KMS-11 (cell line): Measurements from ENCODE around the gene THSD8.

Experiments used
- H2AFZ ChIP-seq: fragments of 200-600 bp; sonication (generic); 2 replicates; pipeline ENCODE4 v1.6.1; 2016; ENCODE audit warnings: antibody characterized with exemption, mixed run types, low read depth
- H3K27ac ChIP-seq: fragments of 200-600 bp; sonication (generic); 2 replicates; pipeline ENCODE4 v1.6.1; 2016; ENCODE audit warnings: mild to moderate bottlenecking, mixed run types
- H3K27me3 ChIP-seq: fragments of 200-600 bp; sonication (generic); 2 replicates; pipeline ENCODE4 v1.6.1; 2017; ENCODE audit warnings: mild to moderate bottlenecking, low read depth, mixed run types, moderate library complexity; ENCODE audit not compliant: insufficient read depth
- H3K36me3 ChIP-seq: fragments of 200-600 bp; sonication (generic); 2 replicates; pipeline ENCODE4 v1.6.1; 2017; ENCODE audit warnings: mild to moderate bottlenecking, mixed run types; ENCODE audit not compliant: insufficient read depth
- H3K4me1 ChIP-seq: fragments of 200-600 bp; sonication (generic); 2 replicates; pipeline ENCODE4 v1.6.1; 2016; ENCODE audit warnings: mild to moderate bottlenecking, low read depth, mixed run types; ENCODE audit not compliant: poor library complexity, severe bottlenecking
- H3K4me2 ChIP-seq: fragments of 200-600 bp; sonication (generic); 2 replicates; pipeline ENCODE4 v1.7.0; 2016; ENCODE audit warnings: mild to moderate bottlenecking, mixed run types
- H3K4me3 ChIP-seq: fragments of 200-600 bp; sonication (generic); IDR thresholded peaks from 2 replicates; pipeline ENCODE4 v1.6.1; 2017; ENCODE audit warnings: low read depth, low read length, mixed read lengths; ENCODE audit not compliant: insufficient read depth
- H3K79me2 ChIP-seq: fragments of 200-600 bp; sonication (generic); 2 replicates; pipeline ENCODE4 v1.6.1; 2016; ENCODE audit warnings: low read depth, mixed run types; ENCODE audit not compliant: insufficient read depth
- H3K9ac ChIP-seq: fragments of 200-600 bp; sonication (generic); 2 replicates; pipeline ENCODE4 v1.6.1; 2016; ENCODE audit warnings: mild to moderate bottlenecking, mixed run types
- H4K20me1 ChIP-seq: fragments of 200-600 bp; sonication (generic); 2 replicates; pipeline ENCODE4 v1.6.1; 2016; ENCODE audit warnings: mild to moderate bottlenecking, mixed run types; ENCODE audit not compliant: insufficient read depth
- TF ChIP-seq, protein P1 (sequence below): fragments of 200-600 bp; sonication (generic); conservative IDR thresholded peaks from 2 replicates; pipeline ENCODE4 v1.6.1; 2017; ENCODE audit warnings: low read depth, mild to moderate bottlenecking, antibody characterized with exemption, low read length, moderate library complexity, mixed read lengths

Gene THSD8

DNA sequence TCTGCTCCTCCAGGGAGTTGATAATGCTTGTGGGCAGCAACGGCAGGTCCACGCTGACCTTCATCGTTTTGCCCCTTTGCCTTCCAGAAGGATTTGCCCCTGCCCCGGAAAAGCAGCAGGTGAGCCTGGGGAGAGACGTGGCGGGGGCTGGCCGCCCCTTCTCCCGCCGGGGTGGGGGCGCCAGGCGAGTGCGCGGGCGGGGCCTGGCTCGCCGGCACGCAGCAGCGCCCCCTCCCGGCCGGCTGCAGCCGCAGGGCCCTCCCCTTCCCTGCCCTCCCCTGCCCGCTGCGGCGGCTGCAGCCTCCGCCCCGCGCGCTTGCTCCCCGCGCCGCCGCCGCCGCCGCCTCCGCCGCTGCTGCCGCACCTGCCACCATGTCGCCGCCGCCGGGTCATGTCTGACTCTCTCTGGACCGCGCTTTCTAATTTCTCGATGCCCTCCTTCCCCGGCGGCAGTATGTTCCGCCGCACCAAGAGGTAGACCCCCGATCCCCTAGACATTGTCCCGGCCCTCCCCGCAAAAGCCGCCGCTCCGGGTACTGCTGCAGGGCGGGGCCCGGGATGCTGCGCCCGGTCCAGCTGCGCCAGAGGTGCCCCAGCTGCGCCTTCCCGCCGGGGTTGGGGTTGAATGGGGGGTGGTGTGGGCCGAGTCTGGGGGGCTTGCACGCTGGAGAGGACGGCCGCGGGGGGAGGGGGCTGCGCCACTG, 36.5 kb downstream of the THSD8 start, which contains the start of gene MAST1:
Gene MAST1 (plus strand): TSS at position 334 of the 704 bp plus-strand sequence. CDS start 58 bp downstream, at position 392.
- Histone ChIP-seq H3K4me2 (peak within 1 kb of the TSS; percentile 89), H4K20me1 (no peaks in the 10 kb centered on the region), H3K79me2 (no peaks in the 10 kb centered on the region), H3K27me3 (peaks cover 40% of the 10 kb centered on the region), H3K27ac (no peak within 1 kb of the TSS), H3K36me3 (no peaks in the 10 kb centered on the region), H3K4me3 (no peak within 1 kb of the TSS), H3K9ac (peak within 1 kb of the TSS; percentile 61), H2AFZ (peak within 1 kb of the TSS; percentile 76), H3K4me1 (peaks cover 6% of the 10 kb centered on the region)
- TF ChIP-seq, protein P1, sequence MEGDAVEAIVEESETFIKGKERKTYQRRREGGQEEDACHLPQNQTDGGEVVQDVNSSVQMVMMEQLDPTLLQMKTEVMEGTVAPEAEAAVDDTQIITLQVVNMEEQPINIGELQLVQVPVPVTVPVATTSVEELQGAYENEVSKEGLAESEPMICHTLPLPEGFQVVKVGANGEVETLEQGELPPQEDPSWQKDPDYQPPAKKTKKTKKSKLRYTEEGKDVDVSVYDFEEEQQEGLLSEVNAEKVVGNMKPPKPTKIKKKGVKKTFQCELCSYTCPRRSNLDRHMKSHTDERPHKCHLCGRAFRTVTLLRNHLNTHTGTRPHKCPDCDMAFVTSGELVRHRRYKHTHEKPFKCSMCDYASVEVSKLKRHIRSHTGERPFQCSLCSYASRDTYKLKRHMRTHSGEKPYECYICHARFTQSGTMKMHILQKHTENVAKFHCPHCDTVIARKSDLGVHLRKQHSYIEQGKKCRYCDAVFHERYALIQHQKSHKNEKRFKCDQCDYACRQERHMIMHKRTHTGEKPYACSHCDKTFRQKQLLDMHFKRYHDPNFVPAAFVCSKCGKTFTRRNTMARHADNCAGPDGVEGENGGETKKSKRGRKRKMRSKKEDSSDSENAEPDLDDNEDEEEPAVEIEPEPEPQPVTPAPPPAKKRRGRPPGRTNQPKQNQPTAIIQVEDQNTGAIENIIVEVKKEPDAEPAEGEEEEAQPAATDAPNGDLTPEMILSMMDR: peak; percentile 46

DNA sequence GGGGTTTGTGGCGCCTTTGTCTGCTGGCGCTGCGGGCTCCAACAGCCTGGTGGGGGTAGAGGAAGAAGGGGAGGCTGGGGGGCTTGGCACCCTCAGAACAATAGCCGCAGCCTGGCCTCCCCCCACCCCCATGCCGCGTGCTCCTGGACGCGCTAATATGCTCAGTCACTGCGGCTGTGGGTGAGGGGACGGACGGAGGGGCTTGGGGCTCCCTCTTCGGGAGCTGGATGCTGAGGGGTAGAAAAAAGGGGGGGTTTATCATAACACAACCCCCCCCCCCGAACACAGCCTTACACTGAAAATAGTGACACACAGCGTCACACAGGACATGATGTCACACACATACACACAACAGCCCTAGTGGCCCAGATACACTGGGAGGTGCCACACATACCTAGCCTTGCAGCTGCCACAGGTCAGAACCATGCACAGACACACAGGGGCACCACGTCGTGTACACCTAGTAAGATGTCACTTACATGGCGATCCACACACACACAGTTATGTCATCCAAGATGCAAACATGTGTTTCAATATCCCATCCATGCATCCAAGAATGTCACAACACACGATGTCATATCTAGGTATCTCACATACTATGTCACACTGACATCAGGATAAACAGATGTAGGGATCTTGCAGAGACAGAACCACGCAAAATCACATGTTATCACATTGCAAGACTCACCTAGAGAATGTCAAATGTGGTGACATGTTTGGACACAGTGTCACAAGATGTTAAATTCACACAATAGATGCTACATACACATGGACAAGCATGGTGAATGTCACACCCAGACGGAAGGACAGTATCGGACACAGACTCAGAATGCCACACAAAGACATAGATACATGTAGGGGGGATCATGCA, 37.3 kb downstream of the THSD8 start:
- H3K4me1 ChIP-seq: peaks cover 5% of the 10 kb centered on the region
- peak overlapping the region; percentile 76 for H2AFZ ChIP-seq
- TF ChIP-seq, protein P1: no peak
- no peaks in the 10 kb centered on the region for H3K36me3 ChIP-seq
- peaks cover 36% of the 10 kb centered on the region for H3K27me3 ChIP-seq
- peak overlapping the region; percentile 61 for H3K9ac ChIP-seq
- no peak overlapping the region for H3K4me3 ChIP-seq
- no peak overlapping the region for H3K27ac ChIP-seq
- H3K79me2 ChIP-seq: no peaks in the 10 kb centered on the region
- peak overlapping the region; percentile 89 for H3K4me2 ChIP-seq
- H4K20me1 ChIP-seq: no peaks in the 10 kb centered on the region

DNA sequence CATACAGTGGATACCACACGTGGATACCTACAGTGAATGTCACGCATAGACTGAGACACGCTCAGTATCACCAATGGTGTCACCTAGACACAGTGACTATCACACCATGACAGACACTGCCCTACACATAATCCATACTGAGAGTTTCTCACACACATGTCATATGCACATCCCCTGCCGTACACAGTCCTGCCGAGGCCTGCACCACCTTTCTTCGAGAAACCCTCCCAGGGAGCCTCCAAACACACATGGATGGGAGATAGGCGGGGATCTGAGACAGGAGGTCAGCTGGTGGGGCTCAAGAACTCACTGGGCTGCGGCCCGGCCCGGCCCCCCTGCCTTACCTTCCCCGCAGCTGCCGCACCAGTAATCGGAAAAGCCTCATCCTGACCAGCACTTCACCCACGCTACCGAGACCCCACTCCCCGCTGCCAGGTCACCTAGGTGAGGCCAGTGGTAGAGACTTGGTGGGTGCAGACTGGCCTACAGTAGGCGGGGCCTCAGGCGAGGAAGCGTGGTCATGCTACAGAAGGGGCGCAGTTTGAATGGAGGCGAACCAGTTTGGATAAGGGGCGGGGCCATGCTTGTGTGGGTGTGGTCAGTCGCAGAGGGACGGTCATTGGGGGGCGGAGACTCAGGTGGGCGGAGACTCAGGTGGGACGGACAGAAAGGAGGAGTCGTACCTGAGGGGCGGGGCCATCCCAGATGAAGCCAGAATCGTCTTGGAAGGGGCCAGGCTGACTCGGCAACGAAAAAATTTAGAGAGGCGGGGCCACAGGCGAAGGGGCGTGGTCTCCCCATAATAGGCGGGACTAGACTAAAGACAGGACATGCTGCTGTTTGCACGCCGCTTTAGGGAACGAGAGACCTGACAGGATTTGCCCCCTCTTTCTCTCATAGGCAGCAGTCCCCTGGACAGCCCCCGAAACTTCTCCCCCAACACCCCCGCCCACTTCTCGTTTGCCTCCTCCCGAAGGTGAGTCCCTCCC, 38.5 kb downstream of the THSD8 start:
- Histone ChIP-seq H3K4me1 (peaks cover 5% of the 10 kb centered on the region), H3K9ac (no peak overlapping the region), H3K79me2 (no peaks in the 10 kb centered on the region), H3K27ac (no peak overlapping the region), H3K4me3 (no peak overlapping the region), H3K27me3 (peaks cover 24% of the 10 kb centered on the region), H3K4me2 (peak overlapping the region; percentile 29; the same call in 1 of the 2 replicates), H4K20me1 (no peaks in the 10 kb centered on the region), H2AFZ (no peak overlapping the region), H3K36me3 (no peaks in the 10 kb centered on the region)
- TF ChIP-seq, protein P1: no peak

DNA sequence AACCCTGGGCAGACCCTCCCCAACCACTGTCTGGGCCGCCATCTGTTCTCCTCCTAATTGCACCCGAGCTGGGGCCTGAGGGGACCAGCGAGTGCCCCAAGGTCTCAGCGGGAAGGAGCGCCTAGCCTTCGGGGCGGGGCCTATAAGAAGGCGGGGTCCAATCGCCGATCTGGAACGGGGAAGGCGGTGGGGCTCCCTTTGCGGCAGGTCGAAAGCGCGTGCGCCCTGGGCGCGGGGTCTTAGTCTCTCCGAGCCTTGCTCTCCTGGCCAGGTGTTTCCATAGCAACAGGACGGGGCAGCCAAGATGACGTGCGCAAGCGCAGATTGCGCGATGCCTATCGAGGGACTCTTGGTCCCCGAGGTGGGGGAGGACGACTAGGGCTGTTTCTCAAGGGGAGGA, 39.2 kb downstream of the THSD8 start:
- Histone ChIP-seq H3K27me3 (peaks cover 16% of the 10 kb centered on the region), H4K20me1 (no peaks in the 10 kb centered on the region), H3K79me2 (no peaks in the 10 kb centered on the region), H3K27ac (no peak overlapping the region), H3K9ac (no peak overlapping the region), H2AFZ (no peak overlapping the region), H3K4me1 (peaks cover 5% of the 10 kb centered on the region), H3K36me3 (no peaks in the 10 kb centered on the region), H3K4me3 (no peak overlapping the region), H3K4me2 (peak overlapping the region; percentile 29; the same call in 1 of the 2 replicates)
- TF ChIP-seq, protein P1: no peak
